ENCODE measurements around the gene ZNF541.

Gene ZNF541

DNA sequence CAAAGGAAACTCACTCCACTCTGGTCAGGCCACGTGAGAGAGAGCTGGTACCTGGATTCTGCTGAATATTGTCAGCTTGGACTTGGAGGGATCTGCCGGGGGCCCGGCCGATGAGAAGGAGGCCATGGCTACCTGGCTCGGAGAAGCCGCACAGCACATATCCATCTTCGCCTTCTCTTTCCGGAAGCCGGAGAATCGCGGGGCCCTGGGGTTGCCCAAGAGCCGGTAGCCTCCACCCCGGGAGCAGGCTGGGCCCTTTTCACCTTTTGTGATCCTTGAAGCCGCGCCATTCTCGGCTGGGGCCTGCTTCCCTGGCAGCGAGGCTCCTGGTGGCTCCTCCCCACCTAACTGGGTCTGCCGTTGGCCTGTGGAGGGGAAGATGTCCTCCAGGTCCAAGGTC, 28.9 kb downstream of the ZNF541 start:
- Histone ChIP-seq H4K91ac (ENCODE audit: low read depth, low read length, poor library complexity) (no peak overlapping the region), H4K8ac (ENCODE audit: low read depth, low read length) (no peak overlapping the region), H3K27me3 (ENCODE audit: control insufficient read depth in 3 of 3, insufficient read depth in 3 of 3, low read depth in 1 of 3, low read length in 3 of 3) (peaks cover 0 to 30% (median 0%) of the 10 kb centered on the region in 3 experiments), H3K9ac (ENCODE audit: low read depth, low read length, poor library complexity) (no peak overlapping the region), H3K4me1 (ENCODE audit: control insufficient read depth in 2 of 2, insufficient read depth in 1 of 2, low read depth in 1 of 2, low read length in 2 of 2) (no peaks in the 10 kb centered on the region), H3K4me3 (ENCODE audit: low read length in 2 of 2) (no peak overlapping the region), H2BK15ac (ENCODE audit: low read length) (no peak overlapping the region), H3K9me3 (replicated peaks in 1 of 2; ENCODE audit: control insufficient read depth in 2 of 2, insufficient read depth in 1 of 2, low read depth in 1 of 2, low read length in 2 of 2) (no peaks in the 10 kb centered on the region), H3K14ac (ENCODE audit: low read length) (no peak overlapping the region), H2BK12ac (ENCODE audit: low read length) (no peak overlapping the region), H3K36me3 (replicated peaks in 1 of 2; ENCODE audit: control insufficient read depth in 2 of 2, insufficient read depth in 2 of 2, low read length in 2 of 2) (no peaks in the 10 kb centered on the region), H3K4ac (ENCODE audit: low read length) (no peak overlapping the region), H3K23ac (ENCODE audit: low read depth, low read length, poor library complexity) (peak overlapping the region; percentile 55), H2BK120ac (ENCODE audit: low read depth, low read length) (no peak overlapping the region), H3K79me1 (ENCODE audit: low read depth, low read length) (peaks cover 2% of the 10 kb centered on the region), H2AFZ (ENCODE audit: low read length) (no peak overlapping the region), H2BK5ac (ENCODE audit: low read length) (peak overlapping the region; percentile 24), H2AK5ac (ENCODE audit: low read depth, low read length) (peak overlapping the region; percentile 37), H3K4me2 (ENCODE audit: insufficient read depth, low read length, poor library complexity, severe bottlenecking) (no peak overlapping the region), H3K27ac (replicated peaks; ENCODE audit: low read length) (no peak overlapping the region), H3K18ac (ENCODE audit: low read length) (peak overlapping the region; percentile 28)
- no CpG with 5 or more reads among the region's 18 CpGs for WGBS, 2 donors (ENCODE audit: extremely low coverage in 2 of 2, insufficient read length in 2 of 2, insufficient replicate concordance in 1 of 2)
- DNase-seq (ENCODE audit: low spot score), result no peak

DNA sequence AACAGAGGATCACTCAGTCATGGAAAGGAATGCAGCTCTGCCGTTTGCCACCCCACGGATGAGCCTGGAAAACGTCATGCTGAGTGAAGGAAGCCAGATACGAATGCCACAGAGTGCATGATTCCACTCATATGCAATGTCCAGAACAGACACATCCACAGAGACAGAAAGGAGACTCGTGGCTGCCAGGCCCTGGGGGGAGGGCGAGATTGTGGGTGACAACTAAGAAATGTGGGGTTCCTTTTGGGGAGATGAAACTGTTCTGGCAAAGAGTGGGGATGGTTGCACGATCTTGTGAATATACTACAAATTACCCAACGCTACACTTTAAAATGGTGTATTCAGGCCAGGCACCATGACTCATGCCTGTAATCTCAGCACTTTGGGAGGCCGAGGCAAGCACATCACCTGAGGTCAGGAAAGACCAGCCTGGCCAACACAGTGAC, 30.9 kb downstream of the ZNF541 start:
- no peaks in the 10 kb centered on the region for H3K9me3 ChIP-seq (replicated peaks in 1 of 2; ENCODE audit: control insufficient read depth in 2 of 2, insufficient read depth in 1 of 2, low read depth in 1 of 2, low read length in 2 of 2)
- no peaks in the 10 kb centered on the region for H3K36me3 ChIP-seq (replicated peaks in 1 of 2; ENCODE audit: control insufficient read depth in 2 of 2, insufficient read depth in 2 of 2, low read length in 2 of 2)
- H3K4ac ChIP-seq (ENCODE audit: low read length), result no peak overlapping the region
- H3K4me3 ChIP-seq (ENCODE audit: low read length in 2 of 2), result no peak overlapping the region
- H3K4me2 ChIP-seq (ENCODE audit: insufficient read depth, low read length, poor library complexity, severe bottlenecking), result no peak overlapping the region
- no peak overlapping the region for H2AK5ac ChIP-seq (ENCODE audit: low read depth, low read length)
- no peak overlapping the region for H3K23ac ChIP-seq (ENCODE audit: low read depth, low read length, poor library complexity)
- no peak overlapping the region for H4K8ac ChIP-seq (ENCODE audit: low read depth, low read length)
- DNase-seq (ENCODE audit: low spot score), result no peak
- H3K27me3 ChIP-seq (ENCODE audit: control insufficient read depth in 3 of 3, insufficient read depth in 3 of 3, low read depth in 1 of 3, low read length in 3 of 3), result peaks cover 0 to 32% (median 0%) of the 10 kb centered on the region in 3 experiments
- H3K27ac ChIP-seq (replicated peaks; ENCODE audit: low read length), result no peak overlapping the region
- H4K91ac ChIP-seq (ENCODE audit: low read depth, low read length, poor library complexity), result no peak overlapping the region
- H2BK12ac ChIP-seq (ENCODE audit: low read length), result no peak overlapping the region
- H3K14ac ChIP-seq (ENCODE audit: low read length), result no peak overlapping the region
- no peak overlapping the region for H3K9ac ChIP-seq (ENCODE audit: low read depth, low read length, poor library complexity)
- H2AFZ ChIP-seq (ENCODE audit: low read length), result no peak overlapping the region
- H3K79me1 ChIP-seq (ENCODE audit: low read depth, low read length), result peaks cover 2% of the 10 kb centered on the region
- no peak overlapping the region for H2BK5ac ChIP-seq (ENCODE audit: low read length)
- H2BK15ac ChIP-seq (ENCODE audit: low read length), result no peak overlapping the region
- no CpG with 5 or more reads among the region's 9 CpGs for WGBS, 2 donors (ENCODE audit: extremely low coverage in 2 of 2, insufficient read length in 2 of 2, insufficient replicate concordance in 1 of 2)
- H3K18ac ChIP-seq (ENCODE audit: low read length), result no peak overlapping the region
- H2BK120ac ChIP-seq (ENCODE audit: low read depth, low read length), result no peak overlapping the region
- H3K4me1 ChIP-seq (ENCODE audit: control insufficient read depth in 2 of 2, insufficient read depth in 1 of 2, low read depth in 1 of 2, low read length in 2 of 2), result no peaks in the 10 kb centered on the region

DNA sequence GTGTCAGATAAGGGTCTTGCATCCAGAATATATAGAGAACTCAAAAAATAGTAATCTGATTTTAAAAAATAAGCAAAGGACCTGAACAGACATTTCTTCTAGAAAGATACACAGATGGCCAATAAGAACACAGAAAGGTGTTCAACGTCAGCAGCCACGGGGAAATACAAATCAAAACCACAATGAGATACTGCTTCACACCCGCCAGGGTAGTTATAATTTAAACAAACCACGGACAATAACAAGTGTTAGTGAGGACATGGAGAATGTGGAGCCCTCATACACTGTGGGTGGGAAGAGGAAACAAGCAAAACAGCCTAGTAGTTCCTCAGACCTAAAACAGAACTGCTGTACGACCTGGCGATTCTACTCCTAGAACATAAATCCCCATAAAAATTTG, 31.4 kb downstream of the ZNF541 start:
- Histone ChIP-seq H3K4me1 (ENCODE audit: control insufficient read depth in 2 of 2, insufficient read depth in 1 of 2, low read depth in 1 of 2, low read length in 2 of 2) (no peaks in the 10 kb centered on the region), H3K9me3 (replicated peaks in 1 of 2; ENCODE audit: control insufficient read depth in 2 of 2, insufficient read depth in 1 of 2, low read depth in 1 of 2, low read length in 2 of 2) (no peaks in the 10 kb centered on the region), H3K27ac (replicated peaks; ENCODE audit: low read length) (no peak overlapping the region), H3K23ac (ENCODE audit: low read depth, low read length, poor library complexity) (no peak overlapping the region), H2BK5ac (ENCODE audit: low read length) (no peak overlapping the region), H4K8ac (ENCODE audit: low read depth, low read length) (no peak overlapping the region), H2BK120ac (ENCODE audit: low read depth, low read length) (no peak overlapping the region), H3K4me3 (ENCODE audit: low read length in 2 of 2) (no peak overlapping the region), H2BK15ac (ENCODE audit: low read length) (no peak overlapping the region), H3K36me3 (replicated peaks in 1 of 2; ENCODE audit: control insufficient read depth in 2 of 2, insufficient read depth in 2 of 2, low read length in 2 of 2) (no peaks in the 10 kb centered on the region), H3K18ac (ENCODE audit: low read length) (no peak overlapping the region), H3K4me2 (ENCODE audit: insufficient read depth, low read length, poor library complexity, severe bottlenecking) (no peak overlapping the region), H3K9ac (ENCODE audit: low read depth, low read length, poor library complexity) (no peak overlapping the region), H3K14ac (ENCODE audit: low read length) (no peak overlapping the region), H3K27me3 (ENCODE audit: control insufficient read depth in 3 of 3, insufficient read depth in 3 of 3, low read depth in 1 of 3, low read length in 3 of 3) (peaks cover 0 to 29% (median 0%) of the 10 kb centered on the region in 3 experiments), H3K79me1 (ENCODE audit: low read depth, low read length) (peaks cover 2% of the 10 kb centered on the region), H2BK12ac (ENCODE audit: low read length) (no peak overlapping the region), H4K91ac (ENCODE audit: low read depth, low read length, poor library complexity) (no peak overlapping the region), H3K4ac (ENCODE audit: low read length) (no peak overlapping the region), H2AFZ (ENCODE audit: low read length) (no peak overlapping the region), H2AK5ac (ENCODE audit: low read depth, low read length) (no peak overlapping the region)
- WGBS, 2 donors (ENCODE audit: extremely low coverage in 2 of 2, insufficient read length in 2 of 2, insufficient replicate concordance in 1 of 2), result no CpG with 5 or more reads among the region's 6 CpGs
- DNase-seq (ENCODE audit: low spot score), result no peak

DNA sequence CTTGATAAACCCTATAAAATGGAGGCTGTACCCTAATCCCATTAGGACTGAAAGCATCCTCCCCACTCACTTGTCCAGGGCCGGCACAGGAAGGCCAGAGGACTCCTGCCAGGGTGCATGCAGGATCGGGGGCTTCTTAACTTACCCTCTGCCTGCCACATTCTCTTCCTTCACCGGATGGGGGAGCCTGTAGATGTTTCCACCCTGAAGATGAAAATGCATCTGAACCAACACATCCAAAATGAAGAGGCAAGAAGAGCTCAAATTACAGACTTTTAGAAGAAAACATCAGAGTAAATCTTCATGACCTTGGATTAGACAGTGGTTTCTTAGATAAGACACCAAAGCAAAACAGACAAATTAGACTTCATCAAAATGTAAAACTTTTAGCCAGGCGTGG, 32.2 kb downstream of the ZNF541 start:
- Histone ChIP-seq H2BK5ac (ENCODE audit: low read length) (no peak overlapping the region), H3K4me2 (ENCODE audit: insufficient read depth, low read length, poor library complexity, severe bottlenecking) (no peak overlapping the region), H3K18ac (ENCODE audit: low read length) (no peak overlapping the region), H3K14ac (ENCODE audit: low read length) (no peak overlapping the region), H3K36me3 (replicated peaks in 1 of 2; ENCODE audit: control insufficient read depth in 2 of 2, insufficient read depth in 2 of 2, low read length in 2 of 2) (no peaks in the 10 kb centered on the region), H3K27me3 (ENCODE audit: control insufficient read depth in 3 of 3, insufficient read depth in 3 of 3, low read depth in 1 of 3, low read length in 3 of 3) (peaks cover 0 to 29% (median 0%) of the 10 kb centered on the region in 3 experiments), H3K4me1 (ENCODE audit: control insufficient read depth in 2 of 2, insufficient read depth in 1 of 2, low read depth in 1 of 2, low read length in 2 of 2) (no peaks in the 10 kb centered on the region), H2BK12ac (ENCODE audit: low read length) (no peak overlapping the region), H2AK5ac (ENCODE audit: low read depth, low read length) (no peak overlapping the region), H2BK15ac (ENCODE audit: low read length) (no peak overlapping the region), H3K4me3 (ENCODE audit: low read length in 2 of 2) (no peak overlapping the region), H4K91ac (ENCODE audit: low read depth, low read length, poor library complexity) (no peak overlapping the region), H3K27ac (replicated peaks; ENCODE audit: low read length) (no peak overlapping the region), H3K9me3 (replicated peaks in 1 of 2; ENCODE audit: control insufficient read depth in 2 of 2, insufficient read depth in 1 of 2, low read depth in 1 of 2, low read length in 2 of 2) (no peaks in the 10 kb centered on the region), H3K4ac (ENCODE audit: low read length) (no peak overlapping the region), H3K23ac (ENCODE audit: low read depth, low read length, poor library complexity) (no peak overlapping the region), H2BK120ac (ENCODE audit: low read depth, low read length) (no peak overlapping the region), H3K79me1 (ENCODE audit: low read depth, low read length) (peaks cover 2% of the 10 kb centered on the region), H4K8ac (ENCODE audit: low read depth, low read length) (no peak overlapping the region), H3K9ac (ENCODE audit: low read depth, low read length, poor library complexity) (no peak overlapping the region), H2AFZ (ENCODE audit: low read length) (no peak overlapping the region)
- DNase-seq (ENCODE audit: low spot score), result no peak
- WGBS, 2 donors (ENCODE audit: extremely low coverage in 2 of 2, insufficient read length in 2 of 2, insufficient replicate concordance in 1 of 2), result no CpG with 5 or more reads among the region's 4 CpGs
